A549 (cell line): ENCODE results near the gene GOLGA8J.

ENCODE experiments used
- BHLHE40 ChIP-seq: IDR thresholded peaks from 2 replicates; pipeline ENCODE4 v1.6.1; 2012; ENCODE audit warnings: low read depth, low read length, inconsistent platforms
- HDAC2 ChIP-seq: fragments of 200-600 bp; sonication (generic); IDR thresholded peaks from 2 replicates; pipeline ENCODE4 v1.6.1; 2016
- HOXA7 ChIP-seq: fragments of 250-450 bp; sonication (Bioruptor Pico); IDR thresholded peaks from 2 replicates; pipeline ENCODE4 v1.5.0; 2020; ENCODE audit warnings: mild to moderate bottlenecking, moderate library complexity
- JUN ChIP-seq, 2 experiments: fragments of >200 bp; sonication (Bioruptor Twin); formaldehyde crosslinking; IDR thresholded peaks; 2 replicates in 1 of 2; 3 replicates in 1 of 2; pipeline ENCODE4 v1.6.1; 2016 to 2017
- MAZ ChIP-seq: fragments of 150-350 bp; IDR thresholded peaks from 2 replicates; pipeline ENCODE4 v1.6.1; 2014; ENCODE audit warnings: antibody characterized with exemption, low read depth, low read length, borderline replicate concordance
- MYC ChIP-seq: IDR thresholded peaks from 2 replicates; pipeline ENCODE4 v1.6.1; 2012; ENCODE audit warnings: mild to moderate bottlenecking, inconsistent platforms, low read length, improper control_type of control experiment, borderline replicate concordance
- PHF8 ChIP-seq: fragments of 200-600 bp; sonication (generic); IDR thresholded peaks from 2 replicates; pipeline ENCODE4 v1.6.1; 2016; ENCODE audit warnings: low read depth, mild to moderate bottlenecking, antibody characterized with exemption, moderate library complexity, borderline replicate concordance
- POLR2A ChIP-seq: IDR thresholded peaks from 2 replicates; pipeline ENCODE4 v1.6.1; 2012; ENCODE audit warnings: mild to moderate bottlenecking, low read length
- RAD21 ChIP-seq, 2 experiments: fragments of >200 bp in 1 of 2; sonication (Bioruptor Twin) in 1 of 2; formaldehyde crosslinking in 1 of 2; IDR thresholded peaks in 1 of 2; conservative IDR thresholded peaks in 1 of 2; 2 replicates in 1 of 2; 3 replicates in 1 of 2; pipeline ENCODE4 v1.6.1; 2012 to 2018; ENCODE audit warnings: inconsistent platforms in 1 of 2
- ZSCAN20 ChIP-seq: fragments of 250-450 bp; sonication (Bioruptor Pico); IDR thresholded peaks from 2 replicates; pipeline ENCODE4 v1.8.0; 2022; ENCODE audit warnings: mild to moderate bottlenecking, moderate library complexity
- TF ChIP-seq, protein P1 (sequence below): fragments of >200 bp; sonication (Bioruptor Twin); formaldehyde crosslinking; IDR thresholded peaks from 3 replicates; pipeline ENCODE4 v1.5.1; 2016
- TF ChIP-seq, protein P2 (sequence below): IDR thresholded peaks from 2 replicates; pipeline ENCODE4 v1.6.1; 2012
- TF ChIP-seq, protein P3 (sequence below): fragments of 150-350 bp; IDR thresholded peaks from 2 replicates; pipeline ENCODE4 v1.6.1; 2014; ENCODE audit warnings: low read depth, mild to moderate bottlenecking, low read length
- TF ChIP-seq, protein P4 (sequence below): fragments of 450-650 bp; IDR thresholded peaks from 2 replicates; pipeline ENCODE4 v1.6.1; 2014; ENCODE audit warnings: antibody characterized with exemption

DNA sequence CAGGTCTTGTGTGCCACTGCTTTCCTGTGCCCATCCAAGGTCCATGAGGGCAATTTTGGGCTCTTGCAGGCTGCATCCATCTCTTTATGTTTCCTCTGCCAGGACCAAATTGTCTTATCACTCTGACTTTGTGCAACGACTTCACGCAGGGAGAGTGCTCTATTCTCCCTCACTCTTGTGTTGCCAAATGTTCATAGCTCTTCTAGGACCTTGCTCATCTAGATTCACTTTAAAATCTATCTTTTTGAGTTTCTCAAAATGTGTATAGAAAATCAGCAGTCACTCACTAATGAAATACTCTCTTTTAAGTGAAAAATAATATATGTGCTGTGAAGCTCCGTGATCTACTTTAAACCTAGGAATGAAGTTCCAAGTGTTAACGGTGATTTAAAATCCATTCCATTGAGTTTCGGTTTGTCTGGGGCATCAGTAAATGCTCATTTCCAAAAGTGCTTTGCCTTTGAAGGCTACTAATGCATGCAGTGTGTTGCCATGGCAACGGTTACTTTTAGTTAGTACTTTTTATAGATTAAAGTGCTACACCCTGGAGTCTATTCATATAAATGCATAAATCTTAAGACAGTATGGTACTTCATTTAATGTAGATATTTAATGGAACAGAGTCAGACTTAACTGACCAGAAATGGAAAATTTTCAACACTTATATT is 46.6 kb upstream of the GOLGA8J start:
- TF ChIP-seq, protein P1, sequence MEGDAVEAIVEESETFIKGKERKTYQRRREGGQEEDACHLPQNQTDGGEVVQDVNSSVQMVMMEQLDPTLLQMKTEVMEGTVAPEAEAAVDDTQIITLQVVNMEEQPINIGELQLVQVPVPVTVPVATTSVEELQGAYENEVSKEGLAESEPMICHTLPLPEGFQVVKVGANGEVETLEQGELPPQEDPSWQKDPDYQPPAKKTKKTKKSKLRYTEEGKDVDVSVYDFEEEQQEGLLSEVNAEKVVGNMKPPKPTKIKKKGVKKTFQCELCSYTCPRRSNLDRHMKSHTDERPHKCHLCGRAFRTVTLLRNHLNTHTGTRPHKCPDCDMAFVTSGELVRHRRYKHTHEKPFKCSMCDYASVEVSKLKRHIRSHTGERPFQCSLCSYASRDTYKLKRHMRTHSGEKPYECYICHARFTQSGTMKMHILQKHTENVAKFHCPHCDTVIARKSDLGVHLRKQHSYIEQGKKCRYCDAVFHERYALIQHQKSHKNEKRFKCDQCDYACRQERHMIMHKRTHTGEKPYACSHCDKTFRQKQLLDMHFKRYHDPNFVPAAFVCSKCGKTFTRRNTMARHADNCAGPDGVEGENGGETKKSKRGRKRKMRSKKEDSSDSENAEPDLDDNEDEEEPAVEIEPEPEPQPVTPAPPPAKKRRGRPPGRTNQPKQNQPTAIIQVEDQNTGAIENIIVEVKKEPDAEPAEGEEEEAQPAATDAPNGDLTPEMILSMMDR: no peak
- TF ChIP-seq POLR2A (no peak), ZSCAN20 (CRISPR knock-in tag) (no peak), BHLHE40 (no peak), JUN (IDR thresholded peaks at IDR 0.05) (no peak), RAD21 (conservative IDR thresholded peaks at IDR 0.05 in 1 of 2, IDR thresholded peaks at IDR 0.05 in 1 of 2) (no peak), MAZ (no peak), HDAC2 (no peak), HOXA7 (no peak), MYC (no peak), PHF8 (no peak)
- TF ChIP-seq, protein P2, sequence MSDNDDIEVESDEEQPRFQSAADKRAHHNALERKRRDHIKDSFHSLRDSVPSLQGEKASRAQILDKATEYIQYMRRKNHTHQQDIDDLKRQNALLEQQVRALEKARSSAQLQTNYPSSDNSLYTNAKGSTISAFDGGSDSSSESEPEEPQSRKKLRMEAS: no peak
- TF ChIP-seq, protein P3, sequence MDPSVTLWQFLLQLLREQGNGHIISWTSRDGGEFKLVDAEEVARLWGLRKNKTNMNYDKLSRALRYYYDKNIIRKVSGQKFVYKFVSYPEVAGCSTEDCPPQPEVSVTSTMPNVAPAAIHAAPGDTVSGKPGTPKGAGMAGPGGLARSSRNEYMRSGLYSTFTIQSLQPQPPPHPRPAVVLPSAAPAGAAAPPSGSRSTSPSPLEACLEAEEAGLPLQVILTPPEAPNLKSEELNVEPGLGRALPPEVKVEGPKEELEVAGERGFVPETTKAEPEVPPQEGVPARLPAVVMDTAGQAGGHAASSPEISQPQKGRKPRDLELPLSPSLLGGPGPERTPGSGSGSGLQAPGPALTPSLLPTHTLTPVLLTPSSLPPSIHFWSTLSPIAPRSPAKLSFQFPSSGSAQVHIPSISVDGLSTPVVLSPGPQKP: no peak
- TF ChIP-seq, protein P4, sequence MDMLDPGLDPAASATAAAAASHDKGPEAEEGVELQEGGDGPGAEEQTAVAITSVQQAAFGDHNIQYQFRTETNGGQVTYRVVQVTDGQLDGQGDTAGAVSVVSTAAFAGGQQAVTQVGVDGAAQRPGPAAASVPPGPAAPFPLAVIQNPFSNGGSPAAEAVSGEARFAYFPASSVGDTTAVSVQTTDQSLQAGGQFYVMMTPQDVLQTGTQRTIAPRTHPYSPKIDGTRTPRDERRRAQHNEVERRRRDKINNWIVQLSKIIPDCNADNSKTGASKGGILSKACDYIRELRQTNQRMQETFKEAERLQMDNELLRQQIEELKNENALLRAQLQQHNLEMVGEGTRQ: no peak
